Measurements from ENCODE around the gene AP4M1.

The AP4M1 gene

DNA sequence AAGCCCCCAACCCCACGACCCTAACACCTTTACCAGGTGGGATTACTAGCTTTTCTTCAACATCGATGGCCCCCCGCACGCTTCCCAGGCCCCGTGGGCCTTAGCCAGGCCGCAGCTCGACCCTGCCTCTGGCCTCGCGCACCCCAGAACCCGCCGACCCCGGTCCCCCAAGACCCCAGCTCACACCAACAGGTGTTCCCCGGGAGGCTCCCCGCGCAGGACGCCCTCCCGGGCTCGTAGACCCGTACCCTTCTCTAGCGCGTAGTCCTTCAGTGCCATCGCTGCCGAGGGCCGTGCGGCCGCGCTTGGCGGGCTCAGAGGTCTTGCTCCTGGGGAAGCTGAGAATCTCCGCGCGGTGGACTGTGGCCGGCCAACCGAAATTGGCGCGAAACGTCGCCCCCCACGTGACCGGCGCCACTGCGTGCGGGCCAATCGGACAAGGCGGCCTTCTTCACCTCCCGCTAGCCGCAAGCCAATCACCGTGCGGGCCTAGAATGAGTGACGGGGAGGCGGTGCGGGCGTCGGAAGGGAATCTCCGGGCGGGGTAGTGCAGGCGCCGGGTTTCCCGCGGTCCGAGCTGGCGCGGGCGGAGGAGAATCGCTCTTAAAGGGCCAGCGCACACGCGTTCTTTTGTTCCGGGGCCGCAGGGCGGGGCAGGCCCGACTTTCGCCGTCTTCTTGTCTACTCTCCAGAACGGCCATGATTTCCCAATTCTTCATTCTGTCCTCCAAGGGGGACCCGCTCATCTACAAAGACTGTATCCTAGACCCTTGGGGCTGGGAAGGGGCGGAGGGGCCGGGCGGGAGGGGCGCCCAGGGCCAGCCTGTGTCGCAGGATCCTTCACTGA lies at the start of gene AP4M1, which contains the start of gene MCM7:
AP4M1 (plus strand) TSS at position 628 of the 847 bp plus-strand sequence; CDS start at position 700, 72 bp downstream.
MCM7 (minus strand) TSS at position 382 of the 847 bp plus-strand sequence; CDS start at position 279, 103 bp downstream.
- peak; percentile 99 for DNase-seq

DNA sequence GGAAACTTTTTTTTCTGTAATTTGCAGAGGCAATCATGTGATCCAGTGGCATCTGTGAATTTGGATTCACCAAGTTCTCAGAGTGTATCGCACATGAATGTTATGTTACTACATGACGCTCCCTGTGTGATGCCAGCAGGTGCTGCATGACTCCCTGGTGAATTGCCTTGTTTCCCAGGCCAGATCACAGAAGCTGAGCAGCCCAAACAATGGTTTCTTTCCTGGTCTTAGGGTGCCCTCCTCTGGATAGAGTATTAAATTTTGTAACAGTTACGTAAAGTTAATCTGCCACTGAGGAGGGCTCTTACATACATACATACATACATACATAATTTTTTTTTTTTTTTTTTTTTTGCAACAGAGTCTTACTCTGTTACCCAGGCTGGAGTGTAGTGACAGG lies 48.2 kb upstream of the AP4M1 start:
- DNase-seq, result peak; percentile 19

GRCh38 chr7:100057006-100057405 lies 44.4 kb upstream of the AP4M1 start:
- no peak for DNase-seq

DNA sequence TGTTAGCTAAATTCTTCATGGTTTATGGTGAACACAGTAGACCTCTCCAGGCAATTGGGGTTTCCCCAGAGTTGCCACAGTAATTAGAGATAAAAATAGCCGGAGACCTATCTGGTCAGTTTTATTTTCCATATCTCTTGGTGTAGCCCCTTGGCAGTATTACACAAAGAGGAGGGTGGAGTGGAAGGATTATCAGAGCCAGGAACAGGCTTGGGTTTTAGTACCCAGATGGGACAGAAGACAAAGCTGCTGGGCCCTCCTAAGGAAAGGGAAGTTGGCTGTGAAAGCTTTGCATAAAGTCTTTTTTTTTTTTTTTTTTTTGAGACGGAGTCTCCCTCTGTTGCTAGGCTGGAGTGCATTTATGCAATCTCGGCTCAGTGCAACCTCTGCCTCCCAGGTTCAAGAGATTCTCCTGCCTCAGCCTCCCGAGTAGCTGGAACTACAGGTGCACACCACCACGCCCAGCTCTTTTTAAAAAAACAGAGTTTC lies 42.1 kb upstream of the AP4M1 start:
- no peak for DNase-seq

DNA sequence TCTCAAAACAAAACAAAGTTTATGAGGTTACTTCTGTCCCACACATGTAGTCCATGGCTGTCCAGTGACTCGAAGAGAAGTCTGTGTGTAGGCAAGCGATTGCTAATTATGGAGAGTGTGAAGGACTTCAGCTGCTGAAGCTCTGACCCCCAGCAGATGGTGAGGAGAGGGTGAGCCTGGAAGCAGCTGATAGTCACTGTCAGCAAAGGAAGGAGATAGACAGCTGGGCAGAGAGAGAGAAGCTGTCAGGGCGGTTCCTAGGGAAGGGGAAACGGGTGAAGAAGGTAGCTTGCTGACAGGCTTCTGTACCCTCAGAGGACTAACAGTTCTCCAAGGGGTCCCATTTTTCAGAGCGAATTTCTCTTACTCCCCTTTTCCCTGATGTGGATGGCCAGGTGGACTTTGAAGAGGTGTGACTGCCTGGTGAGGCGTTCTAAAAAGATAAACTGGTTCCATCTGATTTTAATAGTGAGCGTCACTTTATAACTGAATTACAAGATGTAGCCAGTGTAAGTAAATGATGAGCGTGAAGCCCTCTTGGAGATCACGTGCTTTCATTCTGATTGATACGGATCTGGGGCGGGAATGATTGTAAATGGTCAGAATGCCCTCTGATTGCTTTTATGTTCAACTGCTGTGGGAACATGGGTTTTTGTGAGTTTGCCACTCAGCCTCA lies 39.8 kb upstream of the AP4M1 start:
- DNase-seq, result no peak

DNA sequence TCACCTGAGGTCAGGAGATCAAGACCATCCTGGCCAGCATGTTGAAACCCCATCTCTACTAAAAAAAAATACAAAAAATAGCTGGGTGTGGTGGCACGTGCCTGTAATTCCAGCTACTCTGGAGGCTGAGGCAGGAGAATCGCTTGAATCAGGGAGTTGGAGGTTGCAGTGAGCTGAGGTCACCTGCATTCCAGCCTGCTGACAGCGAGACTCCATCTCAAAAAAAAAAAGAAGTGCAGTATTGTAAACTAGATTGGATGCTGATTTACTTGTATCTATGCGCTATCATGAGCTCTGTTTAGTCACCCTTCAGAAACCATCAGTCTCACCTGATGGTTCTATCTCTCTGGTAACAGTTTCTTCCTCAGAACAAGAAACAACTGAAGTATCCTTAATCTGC lies 38.1 kb upstream of the AP4M1 start:
- DNase-seq, result no peak

- DNase-seq, result no peak
These were observed 37.3 kb upstream of the AP4M1 start for GRCh38 chr7:100064162-100064561.

DNA sequence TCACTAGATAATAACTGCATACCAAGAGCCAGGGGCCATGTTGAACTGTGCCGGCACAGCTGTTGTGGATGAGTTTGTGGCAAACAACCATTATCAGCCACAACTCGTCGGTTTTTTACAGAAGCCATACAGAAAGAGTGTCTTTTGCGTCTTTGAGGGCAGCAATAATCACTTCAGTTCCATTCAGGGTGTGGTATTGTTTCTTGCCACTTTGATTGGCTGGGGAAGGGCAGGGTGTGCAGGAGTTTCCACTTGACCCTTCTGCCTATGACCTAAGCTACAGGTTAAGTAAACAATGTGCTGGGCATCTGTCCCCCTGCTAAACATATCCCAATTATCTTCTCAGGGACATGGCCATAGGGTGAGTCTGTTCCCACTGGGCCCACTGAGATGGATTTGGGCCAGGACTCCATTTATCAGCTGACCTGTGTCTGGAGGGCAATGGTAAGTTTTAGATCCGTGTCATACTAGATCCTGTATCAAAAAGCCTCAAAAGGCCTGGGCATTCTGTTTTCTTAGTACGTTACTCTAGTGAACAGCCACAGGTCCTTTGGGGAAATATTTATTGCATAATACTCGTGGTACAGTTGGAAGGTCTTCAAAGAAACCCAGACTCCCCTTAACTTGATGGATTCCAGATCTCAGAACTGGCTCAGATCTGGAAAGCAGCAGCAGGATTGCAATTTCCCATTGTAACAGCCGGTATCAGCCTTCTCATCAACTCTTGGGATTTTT lies 35.8 kb upstream of the AP4M1 start:
- no peak for DNase-seq

GRCh38 chr7:100066953-100067352 lies 34.5 kb upstream of the AP4M1 start:
- no peak for DNase-seq

- no peak for DNase-seq
These were observed 31.5 kb upstream of the AP4M1 start for GRCh38 chr7:100069991-100070390.

GRCh38 chr7:100071018-100071723 lies 30.3 kb upstream of the AP4M1 start:
- DNase-seq, result no peak

DNA sequence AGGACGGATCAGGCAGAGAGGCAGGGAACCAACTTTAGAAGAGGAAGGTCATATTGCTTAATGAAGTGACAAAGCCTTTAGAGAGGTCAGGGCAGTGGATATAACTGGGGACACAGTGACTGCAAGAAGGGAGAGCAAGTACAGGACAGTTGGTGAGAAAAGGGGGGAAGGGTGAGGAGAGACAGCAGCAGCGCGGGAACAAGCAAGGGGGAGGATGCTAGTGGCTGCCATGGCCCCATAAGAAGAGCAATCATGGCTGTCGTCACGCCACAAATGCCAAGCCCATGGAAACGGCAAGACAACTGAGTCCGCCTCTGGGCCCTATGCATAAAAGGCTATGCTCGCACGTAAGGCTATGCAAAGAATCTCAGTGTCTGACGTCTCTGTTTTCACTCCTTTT lies 29.0 kb upstream of the AP4M1 start:
- DNase-seq, result no peak

- no peak for DNase-seq
These were observed 26.6 kb upstream of the AP4M1 start for GRCh38 chr7:100074841-100075240.

DNA sequence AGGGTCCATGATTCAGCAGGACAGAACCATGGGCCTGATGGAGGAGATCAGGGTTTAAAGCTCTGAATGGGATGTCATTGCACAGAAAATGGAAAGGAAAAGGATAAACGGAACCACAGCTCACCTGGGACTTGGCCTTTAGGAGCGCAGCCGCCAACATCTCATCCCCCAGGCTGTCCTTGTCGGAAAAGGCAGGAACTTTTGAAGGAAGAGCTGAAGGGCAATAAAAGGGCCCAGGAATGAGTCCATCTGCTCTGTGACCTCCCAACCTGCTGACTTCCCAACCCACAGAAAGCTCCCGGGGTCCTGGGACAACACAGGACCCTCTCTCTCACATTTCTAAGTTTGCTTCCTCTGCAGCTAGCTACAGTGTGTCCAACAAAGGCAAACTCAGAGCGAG lies 26.0 kb upstream of the AP4M1 start:
- DNase-seq, result no peak

GRCh38 chr7:100077205-100077604 lies 24.2 kb upstream of the AP4M1 start:
- DNase-seq, result no peak

- no peak for DNase-seq
These were observed 22.4 kb upstream of the AP4M1 start for GRCh38 chr7:100079024-100079560.

DNA sequence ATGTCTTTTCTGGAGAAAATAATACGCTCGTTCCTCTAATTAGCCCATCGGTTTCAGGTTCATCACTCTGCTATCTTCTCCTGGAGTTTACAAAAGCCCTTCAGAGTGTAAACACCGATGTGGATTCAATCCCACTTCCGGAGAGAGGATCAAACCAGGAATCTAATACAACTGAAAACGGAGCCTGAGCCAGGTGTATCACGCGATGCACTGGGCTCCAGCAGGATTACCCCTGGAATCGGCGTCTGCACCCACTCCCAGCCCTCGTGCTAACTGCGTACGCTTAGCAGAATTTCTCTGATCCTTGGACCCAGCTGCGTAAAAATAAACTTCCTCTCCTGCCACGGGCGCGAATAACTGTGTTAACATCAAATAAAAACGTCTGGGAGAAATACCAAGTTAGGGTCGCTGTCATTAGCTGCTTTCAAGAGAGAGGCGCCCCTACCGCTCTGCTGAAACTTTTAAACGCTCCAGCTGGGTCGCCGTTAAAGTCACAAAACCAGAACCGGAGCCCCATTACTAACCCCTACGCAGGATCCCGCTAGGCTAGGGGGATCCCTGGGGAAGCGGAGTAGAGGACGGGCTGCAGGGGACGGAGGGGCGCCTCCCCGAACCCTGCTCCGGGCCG lies 20.4 kb upstream of the AP4M1 start:
- no peak for DNase-seq

DNA sequence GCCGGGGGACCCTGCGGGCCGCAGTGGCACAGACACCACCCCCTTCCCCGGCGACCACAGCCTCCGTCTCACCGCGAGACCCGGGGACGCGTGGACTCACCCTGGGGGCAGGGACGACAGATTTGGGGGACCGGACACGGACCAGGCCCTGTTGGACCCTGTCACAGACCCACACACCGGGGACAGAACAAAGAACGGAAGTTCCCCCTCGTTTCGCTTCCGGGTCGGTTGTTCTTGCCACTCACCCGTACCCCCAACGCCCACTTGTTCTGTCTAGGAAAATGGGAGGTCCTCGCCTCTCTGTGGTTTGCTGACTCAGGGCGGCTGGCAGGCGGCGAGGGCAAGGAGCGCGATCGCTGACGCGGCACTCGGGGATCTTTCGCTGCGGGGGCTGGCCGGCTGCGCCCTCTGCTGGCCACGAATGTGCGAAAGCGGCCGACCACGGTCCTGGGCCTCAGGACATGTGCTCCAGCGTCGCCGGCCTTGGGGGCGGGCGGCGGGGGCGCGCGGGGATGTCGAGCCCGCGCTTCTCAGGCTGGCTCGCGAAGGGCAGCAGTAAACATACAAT lies 19.8 kb upstream of the AP4M1 start, which contains the start of gene ZNF3:
ZNF3 (minus strand) TSS at position 189 of the 568 bp plus-strand sequence. CDS start 4,366 bp downstream, outside the sequence.
- DNase-seq, result peak; percentile 99

DNA sequence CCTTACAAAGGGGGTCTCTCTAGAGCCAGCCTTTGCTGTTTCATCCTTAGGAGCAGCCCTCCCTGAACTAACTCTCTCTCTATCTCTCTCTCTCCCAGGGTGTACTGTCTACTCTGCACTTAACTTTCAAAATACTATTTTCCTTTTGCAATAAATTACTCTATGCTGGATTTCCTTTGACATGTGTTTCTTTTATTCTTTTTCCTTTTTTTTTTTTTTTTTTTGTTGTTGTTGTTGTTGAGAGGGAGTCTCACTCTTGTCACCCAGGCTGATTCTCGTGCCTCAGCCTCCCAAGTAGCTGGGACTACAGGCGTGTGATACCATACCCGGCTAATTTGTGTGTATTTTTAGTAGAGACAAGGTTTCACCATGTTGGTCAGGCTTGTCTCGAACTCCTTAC lies 18.5 kb upstream of the AP4M1 start:
- DNase-seq, result no peak

- no peak for DNase-seq
These were observed 15.9 kb upstream of the AP4M1 start for GRCh38 chr7:100085515-100085914.

DNA sequence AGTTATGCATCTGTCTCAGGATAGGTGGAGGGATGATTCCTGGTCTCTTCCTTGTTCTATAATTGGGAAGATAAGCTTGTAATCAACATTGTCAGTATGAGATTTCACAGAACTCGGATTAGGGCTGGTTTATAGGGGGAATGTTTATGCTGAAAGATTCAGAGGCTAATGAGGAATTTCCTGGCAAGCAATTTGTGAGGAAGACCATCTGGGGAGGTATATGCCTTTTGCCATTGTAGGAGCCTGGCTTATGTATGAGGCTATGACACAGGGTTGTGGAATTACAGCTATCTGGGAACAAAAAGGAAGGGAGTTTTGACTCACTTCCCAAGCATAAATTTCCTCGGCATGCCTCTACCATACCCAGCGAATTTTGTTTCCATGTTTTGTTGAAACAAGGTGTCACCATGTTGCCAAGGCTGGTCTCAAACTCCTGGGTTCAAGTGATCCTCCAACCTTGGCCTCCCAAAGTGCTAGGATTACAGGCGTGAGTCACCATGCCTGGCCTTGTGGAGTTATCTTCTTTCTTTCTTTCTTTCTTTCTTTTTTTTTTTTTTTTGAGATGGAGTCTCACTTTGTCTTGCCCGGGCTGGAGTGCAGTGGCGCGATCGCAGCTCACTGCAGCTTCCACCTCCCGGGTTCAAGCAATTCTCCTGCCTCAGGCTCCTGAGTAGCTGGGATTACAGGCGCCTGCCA lies 14.2 kb upstream of the AP4M1 start:
- no peak for DNase-seq
